22Rv1 (cell line): ENCODE data around the gene TSC1.

Source experiments
- H3K27ac ChIP-seq: fragments of 450-650 bp; 2 replicates; pipeline ENCODE4 v1.5.1; 2017
- ZFX ChIP-seq: fragments of 450-650 bp; IDR thresholded peaks from 2 replicates; pipeline ENCODE4 v1.6.1; 2017; ENCODE audit warnings: antibody characterized with exemption, borderline replicate concordance
- TF ChIP-seq, protein P1 (sequence below): fragments of 450-650 bp; IDR thresholded peaks from 2 replicates; pipeline ENCODE4 v1.5.1; 2017; ENCODE audit warnings: mild to moderate bottlenecking

Gene TSC1

DNA sequence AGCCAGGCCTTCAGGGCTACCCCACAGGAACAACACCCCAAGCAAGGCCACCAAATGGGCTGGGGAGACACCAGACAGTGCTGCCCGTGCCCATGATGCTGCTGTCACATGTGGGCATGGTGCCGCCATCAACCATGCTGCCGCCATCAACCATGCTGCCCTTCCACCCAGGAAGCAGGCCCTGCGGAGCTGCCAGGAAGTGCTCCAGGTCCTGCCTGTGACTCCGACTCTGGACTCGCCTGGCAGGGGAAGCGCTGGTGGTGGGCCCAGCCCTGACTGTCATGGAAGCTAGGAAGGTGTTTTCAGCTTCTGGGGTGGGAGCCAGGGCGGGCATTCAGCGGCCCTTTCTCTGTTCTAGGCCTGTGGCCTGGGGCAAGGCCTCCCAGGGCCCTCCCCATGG, 75.2 kb downstream of the TSC1 start:
- H3K27ac ChIP-seq = no peak overlapping the region
- no peak for TF ChIP-seq ZFX
- TF ChIP-seq, protein P1, sequence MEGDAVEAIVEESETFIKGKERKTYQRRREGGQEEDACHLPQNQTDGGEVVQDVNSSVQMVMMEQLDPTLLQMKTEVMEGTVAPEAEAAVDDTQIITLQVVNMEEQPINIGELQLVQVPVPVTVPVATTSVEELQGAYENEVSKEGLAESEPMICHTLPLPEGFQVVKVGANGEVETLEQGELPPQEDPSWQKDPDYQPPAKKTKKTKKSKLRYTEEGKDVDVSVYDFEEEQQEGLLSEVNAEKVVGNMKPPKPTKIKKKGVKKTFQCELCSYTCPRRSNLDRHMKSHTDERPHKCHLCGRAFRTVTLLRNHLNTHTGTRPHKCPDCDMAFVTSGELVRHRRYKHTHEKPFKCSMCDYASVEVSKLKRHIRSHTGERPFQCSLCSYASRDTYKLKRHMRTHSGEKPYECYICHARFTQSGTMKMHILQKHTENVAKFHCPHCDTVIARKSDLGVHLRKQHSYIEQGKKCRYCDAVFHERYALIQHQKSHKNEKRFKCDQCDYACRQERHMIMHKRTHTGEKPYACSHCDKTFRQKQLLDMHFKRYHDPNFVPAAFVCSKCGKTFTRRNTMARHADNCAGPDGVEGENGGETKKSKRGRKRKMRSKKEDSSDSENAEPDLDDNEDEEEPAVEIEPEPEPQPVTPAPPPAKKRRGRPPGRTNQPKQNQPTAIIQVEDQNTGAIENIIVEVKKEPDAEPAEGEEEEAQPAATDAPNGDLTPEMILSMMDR = no peak

DNA sequence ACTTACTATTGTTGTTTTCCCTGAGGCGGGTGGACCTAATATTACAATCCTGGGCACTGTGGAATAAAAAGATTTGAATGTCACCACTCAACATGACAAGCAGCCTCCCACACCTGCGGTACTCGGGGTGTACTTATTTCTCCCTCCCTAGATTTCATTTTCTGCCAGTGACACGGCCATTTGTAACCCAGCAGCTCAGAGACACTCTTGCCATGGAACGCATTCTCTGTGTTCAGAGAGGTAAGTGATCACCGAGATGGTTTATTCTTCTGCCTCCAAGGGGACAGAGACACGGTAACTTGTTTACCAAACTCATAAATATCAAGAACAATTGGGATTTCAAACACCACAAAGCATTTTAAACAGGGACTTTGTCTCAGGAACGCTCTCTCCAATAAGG, 77.5 kb downstream of the TSC1 start:
- TF ChIP-seq, protein P1 = no peak
- no peak for TF ChIP-seq ZFX
- no peak overlapping the region for H3K27ac ChIP-seq

DNA sequence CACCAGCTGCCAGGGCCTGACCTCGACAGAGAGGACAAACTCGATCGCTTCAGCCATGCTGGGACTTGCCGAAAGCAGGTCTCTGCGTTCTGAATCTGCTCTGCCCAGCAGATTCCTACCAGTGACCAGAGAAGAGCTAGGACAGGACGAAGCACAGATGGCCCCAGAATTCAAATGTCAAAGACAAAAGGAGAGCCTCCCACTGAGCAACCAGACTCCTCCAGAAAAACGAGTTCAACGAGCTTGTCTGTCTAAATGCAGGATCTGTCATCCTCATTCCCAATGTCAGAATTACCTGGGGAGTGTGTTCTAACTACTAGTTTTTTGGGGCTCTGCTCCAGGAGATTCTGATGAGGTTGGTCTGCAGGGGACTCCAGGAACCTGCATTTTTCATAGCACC, 79.7 kb downstream of the TSC1 start:
- TF ChIP-seq, protein P1 = no peak
- no peak for TF ChIP-seq ZFX
- H3K27ac ChIP-seq = no peak overlapping the region

DNA sequence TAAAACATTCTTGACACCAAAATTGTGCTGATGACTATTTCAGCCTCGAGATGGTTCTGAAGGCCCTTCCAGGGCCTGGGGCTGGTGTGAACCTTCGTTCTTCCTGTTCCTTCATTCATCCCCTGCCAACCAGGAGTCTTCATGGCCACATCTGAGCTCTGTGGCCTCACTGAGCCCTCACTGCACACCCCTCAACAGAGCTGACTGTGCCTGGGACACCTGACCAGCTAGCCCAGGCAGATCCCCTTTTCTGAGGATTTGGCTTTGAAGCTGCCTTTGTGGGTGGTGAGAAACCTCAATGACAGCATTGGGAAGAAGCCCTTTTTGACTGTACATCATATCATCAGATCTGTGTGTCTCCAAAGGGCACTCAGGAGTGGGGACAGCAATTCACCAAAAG, 80.1 kb downstream of the TSC1 start:
- H3K27ac ChIP-seq = no peak overlapping the region
- TF ChIP-seq ZFX = no peak

DNA sequence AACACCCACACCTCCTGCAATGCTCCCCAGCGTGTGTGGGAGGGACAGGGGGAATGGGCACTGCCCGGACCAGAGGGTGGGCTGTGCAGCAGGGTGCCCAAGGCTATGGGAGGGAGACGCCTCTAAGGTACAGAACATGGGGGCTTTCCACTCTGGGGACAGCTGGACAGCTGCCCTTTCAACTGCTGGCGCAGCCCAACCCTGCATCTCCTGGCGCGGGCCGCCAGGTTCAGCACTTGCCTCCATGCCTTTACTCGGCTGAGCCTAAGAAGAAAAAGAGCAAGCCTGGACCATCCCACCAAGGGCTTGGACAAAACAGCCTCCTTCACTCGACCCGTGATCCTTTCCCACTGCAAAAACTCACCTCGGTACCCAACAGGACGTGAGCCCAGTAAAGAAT, 81.3 kb downstream of the TSC1 start:
- no peak overlapping the region for H3K27ac ChIP-seq
- no peak for TF ChIP-seq ZFX
- TF ChIP-seq, protein P1 = no peak

DNA sequence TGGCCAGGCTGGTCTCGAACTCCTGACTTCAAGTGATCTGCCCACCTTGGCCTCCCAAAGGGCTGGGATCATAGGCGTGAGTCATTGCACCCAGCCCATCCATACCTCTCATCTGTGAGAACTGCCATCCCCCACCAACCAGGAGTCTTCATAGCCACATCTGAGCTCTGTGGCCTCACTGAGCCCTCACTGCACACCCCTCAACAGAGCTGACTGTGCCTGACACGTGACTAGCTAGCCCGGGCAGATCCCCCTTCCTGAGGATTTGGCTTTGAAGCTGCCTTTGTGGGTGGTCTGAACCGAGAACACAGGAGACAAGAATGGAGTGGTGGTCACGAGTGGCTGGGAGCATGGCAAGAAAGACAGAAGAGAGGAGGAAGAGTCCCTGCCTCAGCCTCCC, 81.9 kb downstream of the TSC1 start:
- no peak overlapping the region for H3K27ac ChIP-seq
- no peak for TF ChIP-seq ZFX
- TF ChIP-seq, protein P1 = no peak

DNA sequence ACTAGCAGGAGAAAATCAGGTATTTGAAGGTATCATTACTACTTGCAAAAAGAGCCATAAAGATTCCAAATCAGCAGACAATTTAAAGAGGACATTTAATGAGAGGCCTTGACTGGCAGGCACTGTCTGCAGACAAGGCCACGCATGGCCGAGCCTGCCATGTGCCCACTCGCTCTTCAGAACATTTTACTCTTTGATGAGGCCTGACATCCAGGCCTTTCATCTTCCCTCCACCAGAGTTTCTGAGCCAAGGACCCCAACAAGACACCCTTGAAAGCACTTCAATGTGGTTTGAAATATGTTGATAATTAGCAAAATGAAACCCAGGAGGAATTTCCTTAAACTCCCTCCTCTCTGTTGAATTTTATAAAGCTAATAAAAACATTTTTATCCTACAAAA, 82.8 kb downstream of the TSC1 start:
- TF ChIP-seq ZFX = no peak
- TF ChIP-seq, protein P1 = no peak
- H3K27ac ChIP-seq = no peak overlapping the region

DNA sequence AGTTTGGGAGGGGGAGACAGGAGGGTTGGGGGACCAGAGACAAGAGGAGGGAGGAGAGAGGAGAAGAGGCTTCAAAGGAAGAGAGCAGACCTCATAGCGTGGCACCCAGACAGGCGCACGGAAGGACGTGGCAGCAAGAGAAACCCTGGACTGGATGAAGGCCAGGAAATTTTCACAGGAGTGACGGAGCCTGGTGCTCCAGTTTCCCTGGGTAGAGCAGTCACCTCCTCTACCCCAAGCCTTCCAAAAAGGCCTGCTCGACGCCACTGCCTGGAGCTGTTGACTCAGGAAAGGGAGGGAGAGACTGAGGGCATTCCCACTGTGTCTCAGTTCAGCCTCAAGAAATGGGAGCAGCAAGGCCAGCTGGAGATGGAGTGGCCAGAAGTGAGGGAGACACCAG, 85.7 kb downstream of the TSC1 start:
- H3K27ac ChIP-seq = no peak overlapping the region
- TF ChIP-seq ZFX = no peak
- TF ChIP-seq, protein P1 = no peak
